Stimulated activated CD8-positive, alpha-beta memory T cell treated with anti-CD3 and anti-CD28 coated beads, Interleukin-15, amount 100 ng/mL, for 1 hour (primary cell): ENCODE measurements around the gene ITGA11.

Source experiments
- DNase-seq: peaks from one replicate; pipeline ENCODE4 v3.0.0-alpha.2; 2020; ENCODE audit warnings: low read depth

The ITGA11 gene

GRCh38 chr15:68431792-68432401, at the start of gene ITGA11:
Gene ITGA11 (minus strand): TSS chr15:68432163. CDS start chr15:68432066, 97 bp downstream.
- no peak for DNase-seq

DNA sequence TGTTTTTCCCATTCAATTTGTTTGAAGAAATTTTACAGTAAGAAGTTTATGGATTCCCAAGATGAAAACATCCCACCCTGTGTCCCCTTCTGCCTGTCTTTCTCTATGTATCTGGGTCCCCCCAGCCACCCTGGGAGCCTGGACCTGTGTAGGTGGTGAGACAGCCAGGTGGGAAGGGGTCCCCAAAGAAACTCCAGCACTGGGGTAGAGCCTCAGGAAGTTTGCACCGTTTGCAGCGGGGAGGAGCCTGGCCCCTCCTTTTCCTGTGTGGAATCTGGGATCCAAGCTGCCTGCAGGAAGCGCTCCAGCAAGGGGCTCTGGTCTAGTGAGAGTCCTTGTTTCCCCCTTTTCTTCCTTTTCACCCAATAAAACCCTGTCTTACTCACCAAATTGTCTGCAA, 49.4 kb upstream of the ITGA11 start:
- DNase-seq, result no peak

GRCh38 chr15:68480296-68480695, 48.3 kb upstream of the ITGA11 start:
- no peak for DNase-seq

- DNase-seq, result no peak
These were observed 47.9 kb upstream of the ITGA11 start for GRCh38 chr15:68479870-68480269.

DNA sequence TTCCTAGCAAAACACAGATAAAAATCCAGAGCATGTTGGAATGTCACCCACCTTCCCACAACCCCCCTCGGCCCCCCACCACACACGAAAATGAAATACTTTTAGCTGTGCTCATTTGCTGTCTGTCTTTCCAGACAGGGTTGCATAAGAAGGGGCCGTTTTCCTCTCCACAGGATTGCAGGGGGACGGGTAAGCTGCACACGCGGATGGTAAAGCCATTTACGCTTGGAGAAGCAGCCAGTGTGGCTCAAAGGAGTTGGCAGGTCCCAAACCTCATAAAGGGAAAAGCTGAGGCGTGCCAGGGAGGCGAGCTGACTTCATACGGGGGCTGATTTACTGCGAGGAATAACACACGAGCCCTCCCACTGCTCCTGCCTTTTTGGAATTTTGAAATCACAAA, 47.4 kb upstream of the ITGA11 start:
- DNase-seq, result no peak

DNA sequence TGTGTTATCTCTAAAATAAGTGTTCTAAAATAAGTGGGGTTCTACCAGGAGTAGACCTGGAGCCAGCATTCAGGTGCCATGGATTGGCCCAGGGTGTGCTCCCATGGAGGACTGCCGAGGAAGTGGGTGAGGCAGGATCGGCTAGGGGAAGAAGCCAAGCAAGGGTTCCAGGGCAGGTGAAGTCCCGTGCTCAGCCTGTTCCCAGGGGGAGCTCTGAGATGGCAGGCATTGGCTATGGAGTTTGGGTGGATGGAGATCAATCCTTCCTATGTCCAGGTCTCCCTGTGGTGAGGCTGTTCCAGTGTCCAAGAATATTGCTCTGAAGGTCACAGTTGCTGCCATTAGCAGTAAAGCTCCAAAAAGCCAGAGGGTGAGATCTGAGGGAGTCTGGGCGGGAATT, 46.9 kb upstream of the ITGA11 start:
- no peak for DNase-seq

DNA sequence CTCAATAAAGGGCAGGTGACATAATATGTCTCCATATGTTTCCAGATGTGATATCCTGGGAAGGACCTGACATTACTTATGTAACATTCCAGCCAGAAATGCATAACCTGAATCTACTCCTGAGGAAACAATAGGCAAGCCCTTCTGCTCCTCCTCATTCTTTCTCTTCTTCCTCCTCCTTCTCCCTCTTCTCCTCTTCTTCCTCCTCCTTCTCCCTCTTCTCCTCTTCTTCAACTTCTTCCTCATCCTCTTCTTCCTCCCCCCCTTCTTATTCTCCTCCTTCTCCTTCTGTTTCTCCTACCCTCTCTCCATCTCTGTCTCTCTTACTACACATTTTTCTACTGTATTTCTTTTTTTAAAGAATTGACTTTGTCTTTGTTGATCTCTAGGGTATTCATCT, 43.5 kb upstream of the ITGA11 start:
- DNase-seq, result no peak

DNA sequence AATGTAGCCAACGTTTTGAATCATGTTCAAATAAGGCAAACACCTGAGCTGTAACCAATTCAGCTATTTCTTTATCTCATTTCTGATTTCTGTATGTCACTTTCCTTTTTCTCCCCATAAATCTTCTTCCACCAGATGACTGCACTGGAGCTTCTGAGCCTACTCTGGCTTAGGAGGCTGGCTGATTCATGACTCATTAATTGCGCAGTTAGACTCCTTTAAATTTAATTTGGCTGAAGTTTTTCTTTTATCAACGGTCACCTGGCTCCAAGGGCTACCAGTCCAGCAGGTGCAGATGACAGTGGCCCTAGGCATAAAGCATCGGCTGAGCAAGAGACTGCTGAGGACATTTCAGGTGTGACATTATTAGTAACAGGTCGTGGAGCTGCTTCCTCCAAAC, 39.6 kb upstream of the ITGA11 start:
- DNase-seq, result no peak

DNA sequence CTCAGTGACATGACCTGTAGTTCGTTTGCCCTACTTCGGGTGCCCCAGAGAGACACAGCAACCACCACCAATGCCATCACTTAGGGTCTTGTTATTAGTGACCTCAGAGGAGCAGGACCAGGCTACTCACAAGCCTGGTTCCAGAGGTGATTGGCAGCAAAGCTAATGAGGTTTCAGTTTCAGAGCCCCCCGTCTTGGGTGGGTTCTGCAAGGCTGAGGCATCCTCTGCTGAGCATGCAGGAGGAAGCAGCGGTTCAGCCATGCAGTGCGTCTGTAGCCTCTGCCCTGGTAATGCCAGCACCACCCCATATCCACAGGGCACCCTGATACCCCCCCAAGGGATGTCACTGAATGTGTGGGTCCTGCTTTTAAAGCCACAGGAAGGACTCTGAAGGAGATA, 39.0 kb upstream of the ITGA11 start:
- no peak for DNase-seq

GRCh38 chr15:68470049-68470742, 38.2 kb upstream of the ITGA11 start:
- no peak for DNase-seq

- no peak for DNase-seq
These were observed 37.4 kb upstream of the ITGA11 start for GRCh38 chr15:68469162-68470048.

GRCh38 chr15:68466876-68467275, 34.9 kb upstream of the ITGA11 start:
- no peak for DNase-seq

- no peak for DNase-seq
These were observed 34.0 kb upstream of the ITGA11 start for GRCh38 chr15:68465861-68466560.

- DNase-seq, result no peak
These were observed 32.6 kb upstream of the ITGA11 start for GRCh38 chr15:68464448-68465090.

DNA sequence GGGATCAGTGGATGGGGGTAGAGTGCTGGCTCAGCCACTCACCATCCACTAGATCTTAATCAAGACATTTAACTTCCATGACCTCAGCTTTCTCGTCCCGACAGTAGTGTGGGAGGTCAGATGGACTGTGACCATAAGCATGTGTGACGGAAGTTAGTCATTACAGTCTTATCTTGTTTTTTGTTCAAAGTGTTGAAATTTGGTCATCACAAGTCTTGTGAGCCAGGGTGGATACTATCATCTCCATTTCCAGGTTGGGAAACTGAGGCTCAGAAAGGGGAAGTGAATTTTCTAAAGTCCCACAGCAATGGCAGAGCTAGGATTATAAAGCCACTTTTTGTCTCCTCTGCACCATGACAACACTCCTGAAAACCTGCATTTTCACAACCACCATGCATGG, 32.0 kb upstream of the ITGA11 start:
- no peak for DNase-seq

- no peak for DNase-seq
These were observed 31.5 kb upstream of the ITGA11 start for GRCh38 chr15:68463444-68463843.

DNA sequence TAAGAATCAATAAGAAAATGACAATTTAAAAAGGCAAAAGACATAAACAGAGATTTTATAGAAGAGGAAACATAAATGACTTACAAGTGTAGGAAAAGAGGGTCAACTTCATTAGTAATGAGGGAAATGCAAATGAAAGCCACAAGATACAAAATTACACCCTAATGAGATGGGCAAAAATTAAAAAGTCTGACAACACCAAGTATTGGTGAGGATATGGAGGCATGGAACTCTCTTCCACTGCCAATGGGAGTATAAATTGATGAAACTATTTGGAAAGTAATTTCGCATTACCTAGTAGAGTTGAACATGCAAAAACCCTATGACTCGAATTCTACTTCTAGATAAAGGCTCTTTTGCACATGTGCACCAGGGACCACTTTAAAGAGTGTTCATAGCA, 28.2 kb upstream of the ITGA11 start:
- DNase-seq, result no peak

DNA sequence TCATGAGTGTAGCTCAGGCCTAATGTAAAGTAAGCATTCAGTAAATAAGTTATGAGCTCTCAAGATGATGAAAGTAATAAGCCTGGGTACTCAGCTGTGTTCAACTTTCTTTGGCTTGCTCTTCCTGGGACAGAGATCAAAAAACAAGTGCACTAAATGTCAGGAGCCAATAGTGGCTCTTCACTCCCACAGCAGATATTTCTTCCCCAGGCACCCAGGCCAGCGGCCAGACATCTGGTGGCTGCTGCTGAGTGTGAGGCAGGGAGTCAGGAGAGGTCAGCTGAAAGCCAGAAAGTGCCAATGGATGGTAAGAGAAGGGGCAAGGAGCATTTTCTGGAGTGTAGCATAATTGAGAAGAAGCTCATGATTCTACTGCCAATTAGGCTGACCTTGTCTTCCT, 18.2 kb upstream of the ITGA11 start:
- DNase-seq, result no peak

- DNase-seq, result no peak
These were observed 17.4 kb upstream of the ITGA11 start for GRCh38 chr15:68449389-68449788.

DNA sequence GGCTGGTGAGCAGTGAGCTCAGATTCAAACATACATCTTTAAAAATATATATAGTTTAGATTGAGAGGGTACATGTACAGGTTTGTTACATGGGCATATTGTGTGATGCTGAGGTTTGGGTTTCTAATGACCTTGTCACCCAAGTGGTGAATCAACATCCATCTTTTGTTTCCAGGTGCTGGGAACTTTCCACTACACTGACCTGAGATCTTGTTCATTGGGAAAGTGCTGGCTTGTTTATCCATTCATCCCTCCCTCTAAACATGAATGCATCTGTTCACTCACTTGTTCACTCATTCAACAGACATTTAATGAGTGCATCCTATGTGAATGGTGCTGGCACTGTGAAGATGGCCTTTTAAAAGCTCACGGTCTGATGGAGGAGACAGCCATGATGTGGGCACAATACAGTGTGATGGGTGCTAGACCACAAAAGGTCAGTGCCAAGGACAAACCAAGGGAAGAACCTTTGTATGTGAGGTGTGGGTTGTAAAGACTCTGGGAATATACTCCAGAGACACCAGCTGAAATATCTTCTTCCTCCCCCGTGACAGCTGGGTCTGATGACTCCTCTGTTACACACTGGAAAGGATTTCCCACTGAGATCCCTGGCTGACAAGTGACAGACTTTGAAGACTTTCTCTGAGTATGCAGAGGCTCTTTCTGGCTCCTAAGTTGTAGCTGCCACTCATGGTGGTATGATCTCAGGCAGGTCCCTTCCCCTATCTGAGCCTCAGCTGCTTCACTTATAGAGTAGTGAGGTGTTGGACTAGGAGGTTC, 16.2 kb upstream of the ITGA11 start:
- no peak for DNase-seq

GRCh38 chr15:68447209-68447608, 15.2 kb upstream of the ITGA11 start:
- DNase-seq, result no peak
